Ishikawa (cell line): ENCODE data around the gene LINS1.

ENCODE experiments used
- CEBPB ChIP-seq: IDR thresholded peaks from 2 replicates; pipeline ENCODE4 v1.6.1; 2012
- CREB1 ChIP-seq: IDR thresholded peaks from 2 replicates; pipeline ENCODE4 v1.6.1; 2012; ENCODE audit warnings: low read depth
- EGR1 ChIP-seq: IDR thresholded peaks from 2 replicates; pipeline ENCODE4 v1.6.1; 2012
- EP300 ChIP-seq: IDR thresholded peaks from 2 replicates; pipeline ENCODE4 v1.6.1; 2012; ENCODE audit warnings: borderline replicate concordance
- FOXM1 ChIP-seq: IDR thresholded peaks from 2 replicates; pipeline ENCODE4 v1.6.1; 2012; ENCODE audit warnings: low read depth, borderline replicate concordance
- NFIC ChIP-seq: IDR thresholded peaks from 2 replicates; pipeline ENCODE4 v1.6.1; 2012
- RAD21 ChIP-seq: IDR thresholded peaks from 2 replicates; pipeline ENCODE4 v1.6.1; 2012; ENCODE audit warnings: low read depth
- TAF1 ChIP-seq: IDR thresholded peaks from 2 replicates; pipeline ENCODE4 v1.6.1; 2012; ENCODE audit warnings: low read depth, mild to moderate bottlenecking
- TCF12 ChIP-seq: IDR thresholded peaks from 2 replicates; pipeline ENCODE4 v1.6.1; 2012; ENCODE audit warnings: low read depth
- TEAD4 ChIP-seq: IDR thresholded peaks from 2 replicates; pipeline ENCODE4 v1.6.1; 2012
- YY1 ChIP-seq: IDR thresholded peaks from 2 replicates; pipeline ENCODE4 v1.6.1; 2012; ENCODE audit warnings: low read depth
- ZBTB7A ChIP-seq: IDR thresholded peaks from 2 replicates; pipeline ENCODE4 v1.6.1; 2012; ENCODE audit warnings: low read depth
- TF ChIP-seq, protein P1 (sequence below): IDR thresholded peaks from 2 replicates; pipeline ENCODE4 v1.6.1; 2012
- TF ChIP-seq, protein P2 (sequence below): IDR thresholded peaks from 2 replicates; pipeline ENCODE4 v1.6.1; 2012; ENCODE audit warnings: low read depth, mild to moderate bottlenecking
- TF ChIP-seq, protein P3 (sequence below): IDR thresholded peaks from 2 replicates; pipeline ENCODE4 v1.6.1; 2012

Gene LINS1

DNA sequence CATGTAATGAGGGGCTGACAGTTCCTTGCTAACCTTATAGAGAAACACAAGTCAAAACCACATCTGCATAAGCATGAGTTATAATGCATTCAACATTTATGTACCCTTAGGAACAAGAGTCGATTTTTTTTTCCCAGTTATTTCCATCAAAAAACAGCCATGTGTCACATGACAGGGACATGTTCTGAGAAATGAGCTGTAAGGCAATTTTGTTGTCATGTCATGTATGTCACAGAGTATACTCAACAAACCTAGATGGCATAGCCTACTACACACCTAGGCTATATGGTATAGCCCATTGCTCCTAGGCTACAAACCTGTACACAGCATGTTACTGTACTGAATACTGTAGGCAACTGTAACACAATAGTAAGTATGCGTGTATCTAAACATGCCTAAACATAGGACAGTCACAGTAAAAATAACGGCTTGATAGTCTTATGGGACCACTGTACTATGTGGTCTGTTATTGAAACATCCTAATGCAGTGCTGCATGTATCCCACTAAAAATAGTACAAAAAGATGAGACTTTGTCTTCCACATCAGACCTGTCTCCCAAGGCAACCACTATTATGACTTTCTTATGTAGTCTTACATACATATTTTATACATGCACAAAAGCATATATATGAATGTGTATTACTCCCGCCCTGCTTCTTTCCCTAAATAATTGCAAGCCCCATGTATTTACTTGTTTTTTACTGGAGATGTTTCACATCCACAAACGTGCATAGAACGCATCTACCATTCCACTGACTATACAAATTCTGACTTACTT lies 34.9 kb downstream of the LINS1 start:
- TF ChIP-seq, protein P1, sequence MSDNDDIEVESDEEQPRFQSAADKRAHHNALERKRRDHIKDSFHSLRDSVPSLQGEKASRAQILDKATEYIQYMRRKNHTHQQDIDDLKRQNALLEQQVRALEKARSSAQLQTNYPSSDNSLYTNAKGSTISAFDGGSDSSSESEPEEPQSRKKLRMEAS: no peak
- no peak for TF ChIP-seq FOXM1
- no peak for TF ChIP-seq CEBPB
- TF ChIP-seq YY1: no peak
- TF ChIP-seq TCF12: no peak
- TF ChIP-seq ZBTB7A: no peak
- no peak for TF ChIP-seq RAD21
- TF ChIP-seq, protein P2, sequence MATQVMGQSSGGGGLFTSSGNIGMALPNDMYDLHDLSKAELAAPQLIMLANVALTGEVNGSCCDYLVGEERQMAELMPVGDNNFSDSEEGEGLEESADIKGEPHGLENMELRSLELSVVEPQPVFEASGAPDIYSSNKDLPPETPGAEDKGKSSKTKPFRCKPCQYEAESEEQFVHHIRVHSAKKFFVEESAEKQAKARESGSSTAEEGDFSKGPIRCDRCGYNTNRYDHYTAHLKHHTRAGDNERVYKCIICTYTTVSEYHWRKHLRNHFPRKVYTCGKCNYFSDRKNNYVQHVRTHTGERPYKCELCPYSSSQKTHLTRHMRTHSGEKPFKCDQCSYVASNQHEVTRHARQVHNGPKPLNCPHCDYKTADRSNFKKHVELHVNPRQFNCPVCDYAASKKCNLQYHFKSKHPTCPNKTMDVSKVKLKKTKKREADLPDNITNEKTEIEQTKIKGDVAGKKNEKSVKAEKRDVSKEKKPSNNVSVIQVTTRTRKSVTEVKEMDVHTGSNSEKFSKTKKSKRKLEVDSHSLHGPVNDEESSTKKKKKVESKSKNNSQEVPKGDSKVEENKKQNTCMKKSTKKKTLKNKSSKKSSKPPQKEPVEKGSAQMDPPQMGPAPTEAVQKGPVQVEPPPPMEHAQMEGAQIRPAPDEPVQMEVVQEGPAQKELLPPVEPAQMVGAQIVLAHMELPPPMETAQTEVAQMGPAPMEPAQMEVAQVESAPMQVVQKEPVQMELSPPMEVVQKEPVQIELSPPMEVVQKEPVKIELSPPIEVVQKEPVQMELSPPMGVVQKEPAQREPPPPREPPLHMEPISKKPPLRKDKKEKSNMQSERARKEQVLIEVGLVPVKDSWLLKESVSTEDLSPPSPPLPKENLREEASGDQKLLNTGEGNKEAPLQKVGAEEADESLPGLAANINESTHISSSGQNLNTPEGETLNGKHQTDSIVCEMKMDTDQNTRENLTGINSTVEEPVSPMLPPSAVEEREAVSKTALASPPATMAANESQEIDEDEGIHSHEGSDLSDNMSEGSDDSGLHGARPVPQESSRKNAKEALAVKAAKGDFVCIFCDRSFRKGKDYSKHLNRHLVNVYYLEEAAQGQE: no peak
- TF ChIP-seq CREB1: no peak
- no peak for TF ChIP-seq TEAD4
- TF ChIP-seq, protein P3, sequence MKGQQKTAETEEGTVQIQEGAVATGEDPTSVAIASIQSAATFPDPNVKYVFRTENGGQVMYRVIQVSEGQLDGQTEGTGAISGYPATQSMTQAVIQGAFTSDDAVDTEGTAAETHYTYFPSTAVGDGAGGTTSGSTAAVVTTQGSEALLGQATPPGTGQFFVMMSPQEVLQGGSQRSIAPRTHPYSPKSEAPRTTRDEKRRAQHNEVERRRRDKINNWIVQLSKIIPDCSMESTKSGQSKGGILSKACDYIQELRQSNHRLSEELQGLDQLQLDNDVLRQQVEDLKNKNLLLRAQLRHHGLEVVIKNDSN: no peak
- no peak for TF ChIP-seq TAF1
- TF ChIP-seq EP300: no peak
- no peak for TF ChIP-seq NFIC
- TF ChIP-seq EGR1: no peak

DNA sequence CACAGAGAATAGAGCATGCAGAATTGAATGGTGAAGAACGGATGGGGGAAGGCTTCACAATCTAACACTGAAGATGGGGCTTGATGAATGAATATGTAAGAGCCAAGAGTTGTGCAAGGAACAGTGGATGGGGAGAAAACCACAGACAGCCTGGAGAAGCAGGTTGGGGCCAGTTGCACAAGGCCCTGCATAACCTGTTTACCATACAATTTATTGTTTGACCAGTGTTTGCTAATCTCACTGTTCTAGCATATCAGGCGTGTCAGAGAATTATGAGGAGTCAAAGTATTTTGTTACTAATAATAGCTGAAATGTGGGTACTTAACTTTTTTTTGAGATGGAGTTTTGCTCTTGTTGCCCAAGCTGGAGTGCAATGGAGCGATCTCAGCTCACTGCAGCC lies 36.4 kb downstream of the LINS1 start:
- TF ChIP-seq, protein P3: no peak
- TF ChIP-seq TEAD4: no peak
- TF ChIP-seq CREB1: no peak
- no peak for TF ChIP-seq FOXM1
- TF ChIP-seq, protein P2: no peak
- TF ChIP-seq NFIC: no peak

DNA sequence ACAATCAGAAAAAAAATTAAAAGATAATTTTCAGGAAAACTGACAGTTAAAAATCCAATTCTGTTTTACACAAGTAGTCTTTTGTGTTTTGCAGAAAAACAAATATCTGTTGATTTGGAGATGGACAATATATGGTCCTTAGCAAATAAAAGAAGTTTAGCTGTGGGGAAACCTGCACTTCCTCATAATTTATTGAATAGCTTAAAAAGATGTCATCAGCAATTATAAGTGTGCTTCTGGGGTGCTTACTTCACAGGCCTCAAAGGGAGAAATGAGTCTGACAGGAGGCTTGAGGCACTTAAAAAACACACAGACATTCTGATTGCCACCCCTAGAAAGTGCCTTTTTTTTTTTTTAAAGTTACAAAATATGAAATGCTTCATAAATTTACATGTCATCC lies 41.7 kb downstream of the LINS1 start:
- TF ChIP-seq TEAD4 (no peak), TCF12 (no peak), YY1 (no peak), FOXM1 (no peak), CEBPB (no peak), RAD21 (no peak), EGR1 (no peak), NFIC (no peak), TAF1 (no peak), CREB1 (no peak), EP300 (no peak), ZBTB7A (no peak)
- TF ChIP-seq, protein P3: no peak
- TF ChIP-seq, protein P1: no peak
- TF ChIP-seq, protein P2: no peak

DNA sequence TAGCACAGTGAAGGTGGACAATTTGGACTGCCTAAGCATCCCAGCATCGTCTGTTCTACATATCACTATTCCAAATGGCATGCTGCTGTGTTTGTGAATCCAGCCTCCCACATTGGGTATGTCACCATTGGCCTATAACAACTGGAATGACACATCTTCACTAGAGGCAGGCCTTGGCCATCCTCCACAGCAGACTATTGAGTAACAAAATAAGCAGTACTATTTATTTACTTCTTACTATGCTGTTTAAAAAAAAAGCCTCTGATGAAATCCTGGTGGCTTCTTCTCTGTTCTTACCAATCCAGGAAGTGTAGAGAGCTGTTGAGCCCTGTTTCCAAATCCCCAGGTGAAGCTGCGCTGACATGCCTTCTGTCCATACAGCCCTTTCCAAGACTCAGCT lies 42.7 kb downstream of the LINS1 start:
- TF ChIP-seq FOXM1 (no peak), NFIC (no peak), TCF12 (no peak), TEAD4 (no peak), EGR1 (no peak), EP300 (no peak), YY1 (no peak), ZBTB7A (no peak), RAD21 (no peak)
- TF ChIP-seq, protein P2: no peak
- TF ChIP-seq, protein P3: no peak
- TF ChIP-seq, protein P1: no peak
